ENCODE data around the gene WAPL. TPM values are rescaled to one million over a fixed set of nuclear protein-coding genes. Genes with fewer than 3 reads are reported as not detected.

Gene WAPL
- total RNA-seq, 2 donors from 2014 or later: 24.1 to 38.9 TPM

DNA sequence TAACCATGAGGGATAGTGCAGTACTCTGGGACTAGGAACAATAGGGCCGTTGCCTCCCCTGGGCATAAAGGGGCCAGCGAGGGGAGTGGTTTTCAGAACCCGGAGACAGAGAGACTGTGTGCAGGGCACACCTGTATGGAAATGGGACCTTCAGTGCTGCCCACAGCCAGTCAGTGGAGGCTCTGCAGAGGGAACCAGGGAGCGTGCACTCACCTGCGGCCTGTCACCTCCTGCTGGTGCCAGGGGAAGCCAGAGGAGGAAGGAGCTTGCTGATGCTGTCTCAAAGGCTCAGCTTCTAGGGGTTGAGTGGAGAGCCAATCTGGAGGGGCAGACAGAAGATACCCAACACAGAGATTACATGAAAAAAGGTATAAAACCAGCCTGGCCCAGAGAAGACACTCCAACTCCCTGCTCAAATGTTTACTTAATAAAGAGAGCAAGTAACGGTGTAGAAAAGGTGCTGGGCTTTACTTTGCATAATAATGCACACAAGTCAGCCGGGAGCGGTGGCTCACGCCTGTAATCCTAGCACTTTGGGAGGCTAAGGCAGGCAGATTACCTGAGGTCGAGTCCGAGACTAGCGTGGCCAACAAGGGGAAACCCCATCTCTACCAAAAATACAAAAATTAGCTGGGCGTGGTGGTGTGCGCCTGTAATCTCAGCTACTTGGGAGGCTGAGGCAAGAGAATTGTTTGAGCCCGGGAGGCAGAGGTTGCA lies 35.5 kb upstream of the WAPL start:
- H3K4me3 ChIP-seq: no peak overlapping the region
- H3K9me3 ChIP-seq: no peaks in the 10 kb centered on the region
- no peaks in the 10 kb centered on the region for H3K27me3 ChIP-seq
- DNase-seq (no peak), ATAC-seq (no peak)
- 85 to 93% methylated on average over 15 of the region's 15 CpGs for WGBS, 2 donors
- intact Hi-C loops (cut with DNase I): no loop called here
- H3K36me3 ChIP-seq (replicated peaks in 1 of 2; ENCODE audit: insufficient read depth in 1 of 2, low read depth in 2 of 2): no peaks in the 10 kb centered on the region
- TF ChIP-seq, protein P1, sequence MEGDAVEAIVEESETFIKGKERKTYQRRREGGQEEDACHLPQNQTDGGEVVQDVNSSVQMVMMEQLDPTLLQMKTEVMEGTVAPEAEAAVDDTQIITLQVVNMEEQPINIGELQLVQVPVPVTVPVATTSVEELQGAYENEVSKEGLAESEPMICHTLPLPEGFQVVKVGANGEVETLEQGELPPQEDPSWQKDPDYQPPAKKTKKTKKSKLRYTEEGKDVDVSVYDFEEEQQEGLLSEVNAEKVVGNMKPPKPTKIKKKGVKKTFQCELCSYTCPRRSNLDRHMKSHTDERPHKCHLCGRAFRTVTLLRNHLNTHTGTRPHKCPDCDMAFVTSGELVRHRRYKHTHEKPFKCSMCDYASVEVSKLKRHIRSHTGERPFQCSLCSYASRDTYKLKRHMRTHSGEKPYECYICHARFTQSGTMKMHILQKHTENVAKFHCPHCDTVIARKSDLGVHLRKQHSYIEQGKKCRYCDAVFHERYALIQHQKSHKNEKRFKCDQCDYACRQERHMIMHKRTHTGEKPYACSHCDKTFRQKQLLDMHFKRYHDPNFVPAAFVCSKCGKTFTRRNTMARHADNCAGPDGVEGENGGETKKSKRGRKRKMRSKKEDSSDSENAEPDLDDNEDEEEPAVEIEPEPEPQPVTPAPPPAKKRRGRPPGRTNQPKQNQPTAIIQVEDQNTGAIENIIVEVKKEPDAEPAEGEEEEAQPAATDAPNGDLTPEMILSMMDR (IDR thresholded peaks at IDR 0.05): no peak
- no peak for TF ChIP-seq POLR2A (IDR thresholded peaks at IDR 0.05)
- H3K4me1 ChIP-seq: peaks cover 3% of the 10 kb centered on the region
- no peak overlapping the region for H3K27ac ChIP-seq

- Histone ChIP-seq H3K27ac (no peak overlapping the region), H3K4me1 (peaks cover 3% of the 10 kb centered on the region), H3K27me3 (no peaks in the 10 kb centered on the region), H3K36me3 (replicated peaks in 1 of 2; ENCODE audit: insufficient read depth in 1 of 2, low read depth in 2 of 2) (no peaks in the 10 kb centered on the region), H3K9me3 (no peaks in the 10 kb centered on the region), H3K4me3 (no peak overlapping the region)
- WGBS, 2 donors: 27 to 34% methylated on average over 3 of the region's 3 CpGs
- no peak for ATAC-seq
- intact Hi-C loops (cut with DNase I): no loop called here
- peak in 1 of 4 donors; percentile 36 for DNase-seq
- TF ChIP-seq, protein P1 (IDR thresholded peaks at IDR 0.05): no peak
- TF ChIP-seq POLR2A (IDR thresholded peaks at IDR 0.05): no peak
These were observed 34.9 kb upstream of the WAPL start for GRCh38 chr10:86556532-86556931.

DNA sequence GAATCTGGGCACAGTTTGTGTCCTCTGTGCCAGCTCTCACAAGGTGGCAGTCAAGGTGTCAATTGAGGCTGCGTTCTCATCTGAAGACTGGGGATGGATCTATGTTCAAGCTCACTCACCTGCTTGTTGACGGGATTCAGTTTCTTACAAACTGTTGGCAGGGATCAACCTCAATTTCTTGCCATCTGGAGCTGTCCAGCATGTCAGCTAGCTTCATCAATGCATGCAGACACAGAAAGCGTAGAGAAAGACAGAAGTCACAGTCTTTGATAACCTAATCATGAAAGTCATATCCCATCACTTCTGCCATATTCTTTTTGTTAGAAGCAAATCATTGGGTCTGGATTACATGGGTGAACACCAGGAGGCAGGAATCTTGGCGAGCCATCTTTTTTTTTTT lies 32.0 kb upstream of the WAPL start:
- H3K36me3 ChIP-seq (replicated peaks in 1 of 2; ENCODE audit: insufficient read depth in 1 of 2, low read depth in 2 of 2): no peaks in the 10 kb centered on the region

GRCh38 chr10:86553213-86553612 lies 31.6 kb upstream of the WAPL start:
- no peaks in the 10 kb centered on the region for H3K4me1 ChIP-seq
- no peak for DNase-seq
- 62 to 66% methylated on average over 5 of the region's 5 CpGs for WGBS, 2 donors
- no peak overlapping the region for H3K27ac ChIP-seq
- no peaks in the 10 kb centered on the region for H3K36me3 ChIP-seq (replicated peaks in 1 of 2; ENCODE audit: insufficient read depth in 1 of 2, low read depth in 2 of 2)
- H3K4me3 ChIP-seq: no peak overlapping the region
- H3K27me3 ChIP-seq: no peaks in the 10 kb centered on the region
- no peaks in the 10 kb centered on the region for H3K9me3 ChIP-seq
- no peak for ATAC-seq
- intact Hi-C loops (cut with DNase I): no loop called here
- TF ChIP-seq, protein P1 (IDR thresholded peaks at IDR 0.05): no peak
- TF ChIP-seq POLR2A (IDR thresholded peaks at IDR 0.05): no peak

More for the DNA sequence above, 32.0 kb upstream of the WAPL start:
- Histone ChIP-seq H3K27ac (no peak overlapping the region), H3K27me3 (no peaks in the 10 kb centered on the region), H3K9me3 (no peaks in the 10 kb centered on the region), H3K4me3 (no peak overlapping the region), H3K4me1 (no peaks in the 10 kb centered on the region)
- intact Hi-C loops (cut with DNase I): no loop called here
- WGBS, 2 donors: 74 to 82% methylated on average over 4 of the region's 4 CpGs
- ATAC-seq (no peak), DNase-seq (no peak)
- TF ChIP-seq, protein P1 (IDR thresholded peaks at IDR 0.05): no peak
- TF ChIP-seq POLR2A (IDR thresholded peaks at IDR 0.05): no peak

DNA sequence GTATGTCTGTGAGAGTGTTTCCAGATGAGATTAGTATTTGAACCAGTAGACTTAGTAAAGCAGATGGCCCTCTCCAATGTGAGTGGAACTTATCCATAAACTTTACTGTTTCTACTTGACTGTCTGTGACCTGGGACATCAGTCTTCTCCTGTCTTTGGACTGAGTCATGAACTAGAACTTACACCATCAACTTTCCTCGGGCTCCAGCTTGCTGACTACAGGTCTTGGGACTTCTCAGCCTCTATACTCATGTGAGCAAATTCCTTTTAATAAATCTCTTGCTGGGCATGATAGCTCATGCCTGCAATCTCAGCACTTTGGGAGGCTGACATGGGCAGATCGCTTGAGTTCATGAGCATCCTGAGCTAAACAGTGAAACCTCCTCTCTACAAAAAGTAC lies 25.7 kb upstream of the WAPL start:
- WGBS, 2 donors: 42 to 51% methylated on average over 2 of the region's 2 CpGs
- Histone ChIP-seq H3K4me3 (no peak overlapping the region), H3K36me3 (replicated peaks in 1 of 2; ENCODE audit: insufficient read depth in 1 of 2, low read depth in 2 of 2) (no peaks in the 10 kb centered on the region), H3K9me3 (no peaks in the 10 kb centered on the region), H3K4me1 (no peaks in the 10 kb centered on the region), H3K27ac (no peak overlapping the region), H3K27me3 (no peaks in the 10 kb centered on the region)
- intact Hi-C loops (cut with DNase I): no loop called here
- ATAC-seq (no peak), DNase-seq (no peak)
- no peak for TF ChIP-seq POLR2A (IDR thresholded peaks at IDR 0.05)
- TF ChIP-seq, protein P1 (IDR thresholded peaks at IDR 0.05): no peak
